Muscle layer of duodenum (tissue), 2 donors: ENCODE data around the gene FASTKD1.
"Not testable (repeated sequence)": the region's sequence is repeated elsewhere in the genome, so short reads cannot be mapped to it uniquely, and the experiment has no call there.

Source experiments
- H3K27ac ChIP-seq: one replicate; pipeline ENCODE4 v1.7.0; 2013; ENCODE audit warnings: mild to moderate bottlenecking, low read length
- H3K27me3 ChIP-seq: one replicate; pipeline ENCODE4 v1.7.0; 2013; ENCODE audit warnings: low read depth, mild to moderate bottlenecking, control low read depth, low read length
- H3K36me3 ChIP-seq, 2 donors: one replicate each; pipeline ENCODE4 v1.7.0; 2013; ENCODE audit warnings: low read length in 2 of 2, control low read depth in 1 of 2, mild to moderate bottlenecking in 1 of 2; ENCODE audit not compliant: insufficient read depth in 2 of 2, control insufficient read depth in 1 of 2
- H3K4me1 ChIP-seq, 2 donors: one replicate each; pipeline ENCODE4 v1.7.0; 2013; ENCODE audit warnings: low read length in 2 of 2, mild to moderate bottlenecking in 2 of 2, control low read depth in 1 of 2, moderate library complexity in 1 of 2; ENCODE audit not compliant: insufficient read depth in 2 of 2, control insufficient read depth in 1 of 2
- H3K4me3 ChIP-seq, 2 donors: one replicate each; pipeline ENCODE4 v1.7.0; 2013; ENCODE audit warnings: low read length in 2 of 2, low read depth in 1 of 2, mild to moderate bottlenecking in 1 of 2
- H3K9me3 ChIP-seq, 2 donors: one replicate each; pipeline ENCODE4 v1.7.0; 2013; ENCODE audit warnings: low read length in 2 of 2, control low read depth in 1 of 2, mild to moderate bottlenecking in 1 of 2; ENCODE audit not compliant: control insufficient read depth in 1 of 2
- donor health status: healthy.

Gene FASTKD1, protein sequence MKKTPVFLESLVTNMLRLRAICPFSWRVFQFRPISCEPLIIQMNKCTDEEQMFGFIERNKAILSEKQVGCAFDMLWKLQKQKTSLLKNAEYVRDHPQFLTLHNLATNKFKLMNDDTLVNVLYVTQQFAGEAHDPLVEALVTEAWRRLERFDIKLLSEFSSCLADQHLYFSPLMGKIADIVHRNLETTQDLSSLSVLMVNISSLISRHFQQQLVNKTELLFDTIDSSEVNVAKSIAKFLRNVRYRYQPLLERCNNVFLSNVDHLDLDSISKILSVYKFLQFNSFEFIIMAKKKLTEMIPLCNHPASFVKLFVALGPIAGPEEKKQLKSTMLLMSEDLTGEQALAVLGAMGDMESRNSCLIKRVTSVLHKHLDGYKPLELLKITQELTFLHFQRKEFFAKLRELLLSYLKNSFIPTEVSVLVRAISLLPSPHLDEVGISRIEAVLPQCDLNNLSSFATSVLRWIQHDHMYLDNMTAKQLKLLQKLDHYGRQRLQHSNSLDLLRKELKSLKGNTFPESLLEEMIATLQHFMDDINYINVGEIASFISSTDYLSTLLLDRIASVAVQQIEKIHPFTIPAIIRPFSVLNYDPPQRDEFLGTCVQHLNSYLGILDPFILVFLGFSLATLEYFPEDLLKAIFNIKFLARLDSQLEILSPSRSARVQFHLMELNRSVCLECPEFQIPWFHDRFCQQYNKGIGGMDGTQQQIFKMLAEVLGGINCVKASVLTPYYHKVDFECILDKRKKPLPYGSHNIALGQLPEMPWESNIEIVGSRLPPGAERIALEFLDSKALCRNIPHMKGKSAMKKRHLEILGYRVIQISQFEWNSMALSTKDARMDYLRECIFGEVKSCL

GRCh38 chr2:169573160-169573973 is at the start of gene FASTKD1:
Gene FASTKD1, minus strand, starts transcription at chr2:169573865. Its CDS starts 1,836 bp downstream, at chr2:169572029.
- H3K27ac ChIP-seq = peak within 1 kb of the TSS; percentile 78

GRCh38 chr2:169623235-169623634 is 49.6 kb upstream of the FASTKD1 start:
- no peak overlapping the region for H3K27ac ChIP-seq
- no peak overlapping the region for H3K4me3 ChIP-seq
- H3K36me3 ChIP-seq = peaks cover 17 to 22% of the 10 kb centered on the region in 2 donors
- H3K9me3 ChIP-seq = no peaks in the 10 kb centered on the region
- H3K27me3 ChIP-seq = no peaks in the 10 kb centered on the region
- H3K4me1 ChIP-seq = peaks cover 0 to 4% of the 10 kb centered on the region in 2 donors

More at GRCh38 chr2:169573160-169573973, at the start of gene FASTKD1:
- peak within 1 kb of the TSS; percentile 84 to 96 for H3K4me3 ChIP-seq
- H3K27me3 ChIP-seq = no peaks in the 10 kb centered on the region
- H3K36me3 ChIP-seq = no peaks in the 10 kb centered on the region
- no peaks in the 10 kb centered on the region for H3K4me1 ChIP-seq
- no peaks in the 10 kb centered on the region for H3K9me3 ChIP-seq

- Histone ChIP-seq H3K4me3 (no peak overlapping the region), H3K36me3 (peaks cover 17 to 20% of the 10 kb centered on the region in 2 donors), H3K4me1 (peaks cover 0 to 4% of the 10 kb centered on the region in 2 donors), H3K27me3 (no peaks in the 10 kb centered on the region), H3K27ac (no peak overlapping the region), H3K9me3 (no peaks in the 10 kb centered on the region)
Measured at GRCh38 chr2:169620509-169620908, 46.8 kb upstream of the FASTKD1 start.

- Histone ChIP-seq H3K4me1 (peaks cover 0 to 4% of the 10 kb centered on the region in 2 donors), H3K36me3 (peaks cover 23 to 24% of the 10 kb centered on the region in 2 donors), H3K4me3 (no peak overlapping the region), H3K9me3 (no peaks in the 10 kb centered on the region), H3K27ac (no peak overlapping the region), H3K27me3 (no peaks in the 10 kb centered on the region)
Measured at GRCh38 chr2:169619946-169620345, 46.3 kb upstream of the FASTKD1 start.

DNA sequence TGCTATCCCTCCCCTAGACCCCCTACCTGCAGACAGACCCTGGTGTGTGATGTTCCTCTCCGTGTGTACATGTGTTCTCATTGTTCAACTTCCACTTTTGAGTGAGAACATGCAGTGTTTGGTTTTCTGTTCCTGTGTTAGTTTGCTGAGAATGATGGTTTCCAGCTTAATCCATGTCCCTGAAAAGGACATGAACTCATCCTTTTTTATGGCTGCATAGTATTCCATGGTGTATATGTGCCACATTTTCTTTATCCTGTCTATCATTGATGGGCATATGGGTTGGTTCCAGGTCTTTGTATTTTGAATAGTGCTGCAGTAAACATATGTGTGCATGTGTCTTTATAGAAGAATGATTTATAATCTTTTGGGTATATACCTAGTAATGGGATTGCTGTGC is 42.3 kb upstream of the FASTKD1 start:
- peaks cover 29 to 43% of the 10 kb centered on the region in 2 donors for H3K36me3 ChIP-seq
- not testable (repeated sequence) for H3K9me3 ChIP-seq, H3K4me1 ChIP-seq, H3K27me3 ChIP-seq, H3K4me3 ChIP-seq, H3K27ac ChIP-seq

DNA sequence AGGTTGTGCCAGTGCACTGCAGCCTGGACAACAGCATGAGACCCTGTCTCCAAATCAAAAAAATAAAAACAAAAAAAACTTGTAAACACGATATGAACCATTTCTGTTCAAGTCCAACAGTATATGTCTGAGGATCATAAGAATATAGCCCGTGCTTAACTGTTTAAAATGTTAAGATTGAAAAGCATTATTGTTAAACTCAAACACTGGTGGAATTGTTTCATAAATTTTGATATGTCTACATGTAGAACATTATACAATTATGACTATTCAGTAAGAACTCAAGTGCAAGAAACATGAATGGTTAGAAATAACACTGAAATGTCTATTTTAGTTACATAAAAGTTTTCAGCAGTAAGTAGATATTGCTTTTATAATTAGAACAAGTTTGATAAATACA is 40.2 kb upstream of the FASTKD1 start:
- H3K9me3 ChIP-seq = no peaks in the 10 kb centered on the region
- H3K27me3 ChIP-seq = no peaks in the 10 kb centered on the region
- no peaks in the 10 kb centered on the region for H3K4me1 ChIP-seq
- no peak overlapping the region for H3K4me3 ChIP-seq
- no peak overlapping the region for H3K27ac ChIP-seq
- peaks cover 41 to 58% of the 10 kb centered on the region in 2 donors for H3K36me3 ChIP-seq

DNA sequence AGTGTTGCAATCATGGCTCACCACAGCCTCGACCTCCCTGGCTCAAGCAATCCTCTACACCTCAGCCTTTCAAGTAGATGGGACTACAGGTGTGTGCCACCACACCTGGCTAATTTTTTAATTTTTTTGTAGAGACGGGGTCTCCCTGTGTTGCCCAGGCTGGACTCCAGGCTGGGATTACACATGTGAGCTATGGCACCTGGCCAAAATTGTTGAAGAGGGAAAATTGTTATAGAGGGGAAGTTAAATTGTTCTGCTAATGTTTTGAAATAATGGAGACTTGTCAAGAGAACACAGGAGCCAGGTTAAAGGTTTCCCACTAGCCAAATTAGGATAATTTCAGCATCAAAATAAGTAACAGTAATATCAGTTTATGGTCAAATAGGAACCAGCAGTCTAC is 35.6 kb upstream of the FASTKD1 start:
- Histone ChIP-seq H3K36me3 (peaks cover 38 to 56% of the 10 kb centered on the region in 2 donors), H3K27ac (no peak overlapping the region)

DNA sequence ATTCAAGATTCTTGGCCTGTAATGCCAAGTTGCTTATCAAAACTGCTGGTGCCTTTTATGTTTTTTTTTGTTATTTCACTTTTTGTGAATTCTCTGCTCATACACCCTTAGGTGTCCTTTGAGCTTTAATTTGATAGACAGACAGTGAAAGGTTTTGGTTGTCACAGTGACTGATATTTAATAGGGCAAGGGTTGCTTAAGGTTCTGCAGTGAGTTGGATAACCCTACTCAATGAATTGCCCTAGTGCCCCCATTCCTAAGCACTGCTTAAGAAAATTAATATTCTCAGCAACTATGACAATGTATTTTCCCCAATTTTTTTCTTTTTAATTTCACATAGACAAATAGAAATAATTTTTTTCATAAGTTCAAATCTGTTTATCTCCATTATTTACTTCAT is 25.9 kb upstream of the FASTKD1 start:
- peaks cover 0 to 4% of the 10 kb centered on the region in 2 donors for H3K36me3 ChIP-seq
- no peak overlapping the region for H3K4me3 ChIP-seq
- no peaks in the 10 kb centered on the region for H3K9me3 ChIP-seq
- H3K4me1 ChIP-seq = no peaks in the 10 kb centered on the region
- no peak overlapping the region for H3K27ac ChIP-seq
- no peaks in the 10 kb centered on the region for H3K27me3 ChIP-seq

More for the DNA sequence above, 35.6 kb upstream of the FASTKD1 start:
- H3K4me1 ChIP-seq = no peaks in the 10 kb centered on the region
- H3K9me3 ChIP-seq = no peaks in the 10 kb centered on the region
- H3K27me3 ChIP-seq = no peaks in the 10 kb centered on the region
- no peak overlapping the region for H3K4me3 ChIP-seq

DNA sequence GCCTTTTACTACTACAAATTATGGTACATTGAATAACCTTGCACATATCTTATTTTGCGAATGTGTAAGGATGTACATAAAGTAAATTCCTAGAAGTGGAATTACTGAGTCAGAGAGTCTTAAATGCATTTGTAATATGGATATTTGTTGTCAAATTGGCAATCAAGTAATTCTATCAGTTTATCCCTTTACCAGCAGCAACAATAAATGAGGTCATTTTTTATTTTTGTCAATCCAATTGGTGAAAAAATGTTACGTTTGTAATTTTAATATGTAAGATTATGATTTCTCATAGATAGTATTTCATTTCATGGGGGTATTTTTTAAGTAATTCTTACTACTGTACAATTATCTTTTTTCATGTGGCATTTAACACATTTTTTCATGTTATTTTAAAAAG is 25.3 kb upstream of the FASTKD1 start:
- no peaks in the 10 kb centered on the region for H3K4me1 ChIP-seq
- no peaks in the 10 kb centered on the region for H3K36me3 ChIP-seq
- H3K4me3 ChIP-seq = no peak overlapping the region
- H3K27me3 ChIP-seq = no peaks in the 10 kb centered on the region
- no peaks in the 10 kb centered on the region for H3K9me3 ChIP-seq
- H3K27ac ChIP-seq = no peak overlapping the region

- H3K4me3 ChIP-seq, H3K9me3 ChIP-seq, H3K36me3 ChIP-seq, H3K27ac ChIP-seq, H3K27me3 ChIP-seq, H3K4me1 ChIP-seq: not testable (repeated sequence)
Measured at GRCh38 chr2:169596546-169596945, 22.9 kb upstream of the FASTKD1 start.

GRCh38 chr2:169590804-169591203 is 17.1 kb upstream of the FASTKD1 start:
- Histone ChIP-seq H3K4me1 (peaks cover 0 to 17% of the 10 kb centered on the region in 2 donors), H3K9me3 (no peaks in the 10 kb centered on the region), H3K27ac (no peak overlapping the region)

More at GRCh38 chr2:169590804-169591203, 17.1 kb upstream of the FASTKD1 start:
- no peaks in the 10 kb centered on the region for H3K36me3 ChIP-seq
- H3K27me3 ChIP-seq = no peaks in the 10 kb centered on the region
- no peak overlapping the region for H3K4me3 ChIP-seq
